NT2/D1 (cell line): Measurements from ENCODE around the gene PRKN.

Experiments
- YY1 ChIP-seq: IDR thresholded peaks from 2 replicates; pipeline ENCODE4 v1.6.1; 2011; ENCODE audit not compliant: insufficient read length, insufficient read depth
- ZNF274 ChIP-seq: IDR thresholded peaks from 2 replicates; pipeline ENCODE4 v1.6.1; 2011; ENCODE audit warnings: mild to moderate bottlenecking, low read depth, low read length

DNA sequence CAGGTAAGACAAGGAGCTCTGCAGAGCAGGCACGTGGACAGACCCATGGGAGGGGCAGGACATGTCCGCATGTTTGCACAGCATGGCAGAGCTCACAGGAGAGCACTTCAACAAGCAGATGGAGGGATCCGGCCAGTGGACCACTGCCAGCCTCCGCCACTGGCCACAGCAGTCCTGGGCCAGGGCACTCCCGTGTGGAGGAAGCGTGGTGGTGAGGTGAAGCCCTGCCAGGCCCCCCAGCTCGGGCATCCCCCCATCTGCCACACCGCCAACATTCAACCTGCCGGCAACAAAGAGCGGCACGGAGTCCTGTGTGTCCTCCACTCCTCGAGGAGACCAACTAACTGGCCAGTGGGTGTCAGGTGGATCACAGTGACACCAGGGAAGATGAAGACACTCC, 1349.5 kb downstream of the PRKN start:
- TF ChIP-seq ZNF274: no peak
- no peak for TF ChIP-seq YY1
